GM21360 (cell line): ENCODE results near the gene RTTN.

Experiments
- ATAC-seq: cut with Tn5 transposase; IDR thresholded peaks from one replicate; pipeline ENCODE4 v1.9.1; 2021; ENCODE audit warnings: mild to moderate bottlenecking, moderate library complexity; ENCODE audit not compliant: unreplicated experiment

RTTN gene

DNA sequence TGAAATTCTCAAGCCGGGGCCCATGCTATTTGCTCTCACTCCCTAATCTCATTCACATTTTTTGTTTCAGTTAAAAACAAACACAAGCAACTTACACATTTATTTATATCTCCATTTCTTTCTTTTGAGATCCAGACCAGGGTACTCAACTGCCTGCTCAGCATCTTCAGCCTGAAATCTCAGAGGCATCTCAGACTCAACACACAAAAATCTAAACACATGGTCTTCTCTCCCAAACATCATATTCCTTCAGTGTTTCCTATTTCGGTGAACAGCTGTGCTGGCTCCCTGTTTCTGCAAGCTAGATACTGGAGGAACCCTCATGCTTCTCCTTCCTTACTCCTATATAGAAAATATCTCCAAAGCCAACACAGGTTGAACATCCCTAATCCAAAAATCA, 11.3 kb upstream of the RTTN start:
- ATAC-seq = no peak

DNA sequence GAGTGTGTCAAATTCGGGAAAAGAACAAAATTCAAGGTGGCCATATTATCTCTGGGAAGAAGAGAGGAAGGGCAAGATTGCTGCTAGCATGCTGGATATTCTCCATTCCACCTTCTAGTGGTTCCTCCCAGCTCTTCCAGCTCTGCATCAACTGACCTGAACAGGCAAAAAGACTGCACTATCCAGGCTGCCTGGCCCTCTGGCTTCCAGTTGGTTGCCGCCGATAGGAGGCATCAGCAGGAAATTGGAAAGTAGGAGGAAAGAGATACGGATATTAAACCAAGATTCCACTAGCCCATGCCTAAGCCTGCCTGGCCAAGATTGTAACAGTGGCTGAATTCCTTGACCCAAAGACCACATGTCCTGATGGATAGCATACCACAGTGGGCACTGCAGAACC, 1.7 kb upstream of the RTTN start:
- ATAC-seq = no peak

DNA sequence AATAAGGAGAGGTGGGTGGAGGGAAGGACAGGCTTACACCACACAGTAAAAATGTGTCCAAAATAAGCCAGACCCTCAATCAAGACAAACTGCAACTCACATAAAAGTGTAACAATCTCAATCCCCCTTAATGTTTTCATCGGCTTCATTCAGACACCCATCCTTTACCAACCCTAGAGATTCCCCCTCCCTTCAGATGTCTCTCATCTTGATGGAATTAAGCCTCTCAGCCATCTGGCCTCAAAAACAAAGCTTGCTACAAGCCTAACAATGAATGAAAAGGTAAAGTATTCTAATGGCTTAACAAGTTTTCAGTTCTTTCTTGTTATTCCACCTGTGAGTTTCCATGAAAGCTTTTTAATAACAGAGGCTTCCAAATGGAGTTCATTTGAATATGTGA, 5.2 kb downstream of the RTTN start:
- no peak for ATAC-seq

DNA sequence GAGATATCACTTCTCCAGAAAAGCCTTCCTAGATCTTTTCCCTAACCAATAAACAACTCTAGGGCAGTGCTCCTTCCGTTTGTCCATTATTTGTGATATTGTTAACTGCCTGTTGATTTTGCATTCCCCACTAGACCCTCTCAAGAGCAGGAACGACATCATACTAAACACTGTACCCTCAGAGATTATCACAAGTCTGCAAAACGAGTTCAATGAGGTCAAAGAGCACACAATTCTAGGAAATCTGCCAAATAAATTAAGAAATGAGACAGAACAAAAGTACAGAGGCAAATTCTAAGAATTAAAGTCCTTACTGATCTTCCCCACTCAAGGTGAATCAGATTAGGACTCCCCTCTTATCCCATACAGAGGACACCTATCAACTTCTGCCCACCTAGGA, 7.6 kb downstream of the RTTN start:
- no peak for ATAC-seq

DNA sequence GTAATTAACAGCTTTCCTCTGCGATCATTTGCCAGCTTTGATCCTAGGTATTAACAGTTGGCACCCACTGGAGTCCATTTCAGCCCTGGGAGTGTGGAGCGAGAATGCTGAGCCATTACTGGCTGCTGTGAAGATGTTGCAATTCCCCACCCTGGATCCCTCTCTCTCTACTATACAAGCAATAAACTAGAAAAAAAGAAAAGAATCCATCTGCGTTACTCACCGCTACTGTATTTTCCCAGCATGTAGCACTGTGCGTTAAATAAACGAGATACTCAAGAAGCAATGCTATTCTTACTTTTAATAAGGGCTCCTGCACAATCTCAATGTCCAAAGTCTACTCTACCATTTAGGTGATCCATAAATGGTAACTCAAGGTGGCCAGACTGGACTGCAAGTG, 8.5 kb downstream of the RTTN start:
- no peak for ATAC-seq

DNA sequence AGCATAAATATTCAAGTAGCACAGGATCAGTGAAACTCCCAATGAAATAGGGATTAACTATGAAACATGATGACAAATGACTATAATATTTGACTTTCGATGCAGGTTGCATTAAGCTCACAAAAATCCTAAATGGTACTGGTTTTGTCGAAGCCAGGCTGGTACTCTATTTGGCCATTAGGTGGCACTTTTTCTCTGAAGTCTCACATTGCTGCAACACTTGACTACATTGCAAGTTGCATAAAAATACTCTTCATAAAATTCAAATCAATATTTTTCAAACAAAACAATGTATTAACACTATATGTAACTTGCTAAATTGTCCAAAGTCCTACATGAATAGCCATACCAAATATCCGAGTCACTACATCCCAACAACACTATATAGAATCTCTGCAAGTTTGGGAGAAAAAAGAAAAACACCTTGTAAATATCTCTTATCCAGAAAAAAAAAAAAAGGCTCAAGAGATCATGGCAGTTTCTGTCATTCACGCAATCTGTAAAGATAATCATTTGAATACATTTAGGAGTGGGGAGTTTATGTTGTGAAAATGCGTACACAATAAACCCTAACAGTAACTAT, 9.5 kb downstream of the RTTN start:
- ATAC-seq = no peak

DNA sequence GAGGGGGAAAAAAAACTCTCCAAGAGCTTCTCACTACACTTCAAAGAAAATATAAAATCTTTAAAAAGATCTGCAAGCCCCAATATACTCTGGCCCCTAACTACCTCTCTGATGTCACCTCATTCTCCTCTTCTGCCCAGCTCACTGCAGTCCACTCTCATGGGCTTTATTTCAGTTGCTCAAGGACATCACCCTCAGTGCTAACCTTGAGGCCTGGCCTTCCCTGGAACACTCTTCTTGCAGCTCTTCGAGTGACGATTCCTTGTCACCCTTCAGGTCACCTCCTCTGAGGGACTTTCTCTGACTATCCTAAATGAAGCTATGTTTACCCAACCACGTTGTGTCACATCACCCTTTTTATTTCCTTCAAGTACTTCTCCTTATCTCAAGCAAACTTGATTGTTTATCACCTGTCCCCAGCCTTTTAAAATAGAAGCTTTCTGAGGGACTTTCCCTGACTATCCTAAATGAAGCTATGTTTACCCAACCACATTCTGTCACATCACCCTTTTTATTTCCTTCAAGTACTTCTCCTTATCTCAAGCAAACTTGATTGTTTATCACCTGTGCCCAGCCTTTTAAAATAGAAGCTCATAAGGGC, 10.4 kb downstream of the RTTN start:
- peak; percentile 48 for ATAC-seq

DNA sequence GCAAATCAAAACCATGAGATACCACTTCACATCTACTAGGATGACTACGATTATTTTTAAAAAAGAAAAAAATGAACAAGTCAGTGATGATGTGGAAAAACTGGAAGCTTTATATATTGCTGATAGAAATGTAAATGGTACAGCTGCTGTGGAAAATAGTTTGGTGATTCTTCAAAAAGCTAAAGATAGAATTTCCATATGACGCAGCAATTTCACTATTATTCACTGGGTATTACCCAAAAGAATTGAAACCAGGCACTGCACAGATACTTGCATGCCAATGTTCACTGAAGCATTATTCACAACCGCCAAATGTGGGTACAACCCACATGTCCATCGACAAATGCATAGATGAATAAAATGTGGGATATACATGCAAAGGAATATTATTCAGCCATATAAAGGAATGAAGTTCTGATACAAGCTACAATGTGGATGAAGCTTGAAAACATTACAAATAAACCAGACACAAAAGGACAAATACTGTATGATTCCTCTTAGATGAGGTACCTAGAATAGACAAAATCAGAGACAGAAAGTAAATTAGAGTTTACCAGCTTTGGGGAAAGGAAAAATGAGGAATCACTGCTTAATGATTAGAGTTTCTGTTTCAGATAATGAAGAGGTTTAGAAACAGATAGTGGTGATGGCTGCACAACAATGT, 11.1 kb downstream of the RTTN start:
- peak; percentile 78 for ATAC-seq

DNA sequence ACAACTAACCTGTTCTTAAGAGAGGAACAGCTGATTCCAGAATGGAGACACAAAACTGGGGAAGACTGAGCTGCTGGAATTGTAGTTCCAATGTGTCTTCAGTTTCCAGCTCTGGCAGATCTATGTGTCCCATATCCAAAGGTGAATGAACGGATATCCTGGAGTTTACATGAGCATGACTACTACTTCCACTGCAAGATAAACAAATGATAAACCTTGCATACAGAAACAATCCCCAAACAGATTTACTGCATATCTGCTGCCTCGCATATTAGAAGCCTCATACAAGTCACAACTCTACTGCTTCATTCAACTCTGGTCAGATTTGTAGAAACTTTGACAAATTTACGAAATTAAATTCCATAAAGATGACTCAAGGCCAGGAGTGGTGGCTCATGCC, 15.0 kb downstream of the RTTN start:
- no peak for ATAC-seq

DNA sequence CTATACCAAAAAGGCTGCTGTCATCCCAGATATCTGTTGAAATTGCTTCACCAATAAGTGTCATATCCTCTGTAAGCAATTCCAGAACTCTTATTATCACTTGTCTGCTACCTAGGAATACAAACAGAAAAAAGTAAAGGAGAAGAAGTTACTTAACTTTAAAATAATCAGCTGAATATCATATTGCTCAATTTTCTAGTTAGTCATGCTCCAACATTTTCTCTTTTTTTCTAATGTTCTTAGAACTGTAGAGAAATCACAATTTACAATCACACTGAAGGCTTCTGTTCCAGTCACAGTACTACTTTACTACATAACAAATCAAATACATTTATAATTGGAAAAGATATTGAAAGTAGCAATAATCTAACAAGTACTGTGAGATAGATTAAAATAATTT, 17.4 kb downstream of the RTTN start:
- ATAC-seq = no peak

DNA sequence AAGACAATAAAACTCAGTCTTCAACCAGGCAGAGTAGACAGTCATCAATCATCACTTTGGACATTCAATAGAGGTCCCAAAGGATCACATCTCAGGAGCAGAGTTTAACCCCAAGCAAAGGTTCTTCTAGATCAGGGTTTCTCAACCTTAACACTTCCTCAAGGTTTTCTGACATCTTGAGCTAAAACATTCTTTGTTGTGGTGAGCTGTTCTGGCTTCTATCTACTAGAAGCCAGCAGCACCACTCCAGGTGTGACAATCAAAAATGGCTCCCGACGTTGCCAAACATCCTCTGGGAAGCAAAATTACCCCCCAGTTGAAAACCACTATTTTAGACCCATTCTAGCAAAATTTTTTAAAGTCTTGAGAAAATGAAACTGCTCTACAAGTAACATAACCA, 22.0 kb downstream of the RTTN start:
- no peak for ATAC-seq

DNA sequence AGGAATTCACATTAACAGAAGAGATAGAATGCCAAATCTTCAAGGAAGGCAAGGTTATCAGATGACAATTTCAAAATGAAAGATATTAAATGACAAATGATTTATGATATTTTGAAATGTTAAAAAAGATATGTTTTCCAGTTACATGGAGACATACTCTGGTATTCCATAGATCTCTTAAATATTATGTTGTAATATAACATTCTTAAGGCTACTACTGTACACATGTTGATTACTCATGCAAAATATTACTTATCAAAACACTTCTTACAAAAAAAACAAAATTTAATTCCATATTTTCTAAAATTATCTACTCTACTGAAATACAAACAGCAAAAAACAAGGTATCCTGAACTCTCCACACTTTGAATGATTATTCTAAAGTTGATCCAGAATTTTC, 22.9 kb downstream of the RTTN start:
- ATAC-seq = no peak

DNA sequence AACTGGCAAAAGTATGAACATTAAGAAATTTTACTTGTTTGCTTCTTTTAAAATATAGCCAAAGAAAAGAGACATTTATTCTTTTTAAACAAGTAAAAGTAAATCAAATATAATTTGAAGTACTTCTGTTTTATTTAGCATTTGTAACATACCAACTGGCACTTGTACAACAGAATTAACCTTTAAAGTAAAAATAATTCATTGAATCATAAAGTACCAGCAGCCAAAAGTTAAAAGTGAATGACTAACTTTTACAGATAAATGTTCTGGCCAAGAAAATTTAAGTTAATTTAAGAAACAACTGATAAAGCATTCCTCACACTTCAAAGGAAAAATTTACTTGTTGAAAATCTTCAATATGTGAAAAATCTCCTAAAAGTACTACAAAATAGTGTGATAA, 23.8 kb downstream of the RTTN start:
- no peak for ATAC-seq

DNA sequence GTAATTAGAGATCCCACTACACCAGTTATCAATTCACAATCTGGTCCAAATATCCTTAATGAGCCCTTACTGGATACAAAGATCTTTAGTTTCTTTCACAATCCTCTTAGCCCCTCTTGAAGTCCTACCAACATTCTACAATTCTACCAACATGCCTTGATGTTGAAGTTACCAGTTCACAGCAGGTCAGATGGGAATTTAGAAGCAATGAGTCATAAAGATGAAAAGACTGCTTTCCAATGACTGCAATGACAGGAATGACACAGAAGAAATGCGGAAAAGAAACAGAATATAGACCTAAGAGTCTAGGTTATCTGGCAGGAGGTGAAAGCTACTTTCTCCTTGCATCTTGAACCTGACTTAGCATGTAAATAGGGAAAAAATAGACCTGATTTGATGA, 24.5 kb downstream of the RTTN start:
- ATAC-seq = no peak

DNA sequence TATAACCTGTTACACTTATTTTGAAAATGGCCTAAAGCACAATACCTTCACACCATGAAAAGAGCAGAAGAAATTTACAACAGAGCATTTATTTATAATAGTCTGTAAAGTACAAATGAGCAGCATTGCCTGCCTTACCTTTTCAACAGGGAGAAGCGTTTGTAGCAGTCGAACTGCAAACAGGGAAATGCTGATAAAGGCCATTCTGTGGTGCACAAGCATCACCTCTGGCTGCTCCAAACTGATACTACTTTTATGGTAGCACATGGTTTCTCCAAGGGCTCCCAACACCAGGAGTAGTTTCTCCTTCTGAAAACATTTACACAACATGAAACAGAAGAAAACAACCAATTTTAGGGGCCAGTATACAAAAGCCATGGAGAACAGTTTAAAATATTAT, 28.9 kb downstream of the RTTN start:
- ATAC-seq = no peak

DNA sequence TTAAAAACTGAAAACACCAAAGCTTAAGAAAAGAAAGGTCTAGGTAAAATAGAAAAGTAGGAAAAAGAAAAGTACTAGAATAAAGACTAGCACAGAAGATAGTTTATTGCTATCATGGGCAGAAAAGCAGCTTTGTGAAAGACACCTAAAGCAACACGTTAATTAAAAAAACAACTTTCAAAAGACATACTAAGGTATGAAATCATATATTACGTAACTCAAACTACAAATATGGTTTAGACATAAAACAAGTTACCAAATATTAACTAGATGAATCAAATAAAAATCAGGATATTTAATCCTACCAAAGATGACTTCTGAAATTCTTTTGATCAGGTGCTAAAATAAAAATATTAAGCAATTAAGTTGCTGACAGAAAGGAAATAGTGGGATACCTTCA, 30.3 kb downstream of the RTTN start:
- ATAC-seq = no peak

DNA sequence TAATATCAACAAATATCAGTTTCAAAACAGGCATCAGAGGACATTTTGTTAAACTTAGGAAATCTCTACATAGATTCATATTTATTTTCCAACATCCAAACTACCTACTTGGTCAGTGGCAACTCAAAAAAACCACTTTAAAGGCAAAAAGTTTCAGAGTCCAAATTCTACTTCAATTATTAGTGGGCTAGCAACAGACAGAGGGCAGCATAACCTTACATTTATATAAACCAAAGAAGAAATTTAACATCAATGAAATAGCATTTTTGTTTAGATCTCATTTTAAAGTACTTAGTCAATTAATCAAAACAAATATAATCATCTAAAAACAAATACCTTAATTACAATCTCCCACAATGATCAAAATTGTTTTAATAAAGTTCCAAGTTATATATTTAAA, 33.3 kb downstream of the RTTN start:
- ATAC-seq = no peak

DNA sequence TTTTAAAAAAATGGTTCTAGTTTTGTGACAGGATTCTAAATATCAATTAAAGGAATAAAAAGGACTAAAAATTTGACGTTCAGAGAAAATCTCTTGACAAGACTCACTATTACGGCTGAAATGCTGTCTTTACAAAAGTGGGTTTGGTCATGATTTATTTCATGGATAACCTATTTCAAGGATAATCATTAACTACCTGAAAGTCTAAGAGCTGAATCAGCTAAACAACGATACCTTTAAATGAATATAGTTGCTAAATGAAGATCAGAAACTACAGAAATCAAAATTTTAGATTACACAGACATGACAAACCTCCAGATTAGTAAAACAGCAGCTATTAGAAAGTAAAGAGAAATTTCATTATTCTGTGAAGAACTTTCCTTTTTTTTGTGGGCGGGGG, 35.7 kb downstream of the RTTN start:
- no peak for ATAC-seq

DNA sequence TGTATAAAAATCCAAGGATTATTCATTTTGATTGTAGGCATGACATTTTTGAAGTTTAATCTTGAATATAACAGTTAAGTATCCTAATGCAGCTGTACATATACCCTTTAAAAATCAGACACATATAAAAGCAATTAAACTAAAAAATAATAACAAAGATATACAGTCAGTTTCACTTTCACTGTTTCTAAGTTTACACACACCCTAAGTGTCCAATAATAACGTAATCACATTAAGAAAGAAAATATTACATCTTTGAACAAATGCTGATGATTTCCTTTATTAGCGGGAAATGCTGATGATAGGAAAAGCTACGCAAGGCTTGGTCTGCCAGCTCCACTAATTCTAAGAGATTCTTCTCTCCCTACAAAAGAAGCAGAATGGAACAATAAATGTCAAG, 38.8 kb downstream of the RTTN start:
- ATAC-seq = no peak

DNA sequence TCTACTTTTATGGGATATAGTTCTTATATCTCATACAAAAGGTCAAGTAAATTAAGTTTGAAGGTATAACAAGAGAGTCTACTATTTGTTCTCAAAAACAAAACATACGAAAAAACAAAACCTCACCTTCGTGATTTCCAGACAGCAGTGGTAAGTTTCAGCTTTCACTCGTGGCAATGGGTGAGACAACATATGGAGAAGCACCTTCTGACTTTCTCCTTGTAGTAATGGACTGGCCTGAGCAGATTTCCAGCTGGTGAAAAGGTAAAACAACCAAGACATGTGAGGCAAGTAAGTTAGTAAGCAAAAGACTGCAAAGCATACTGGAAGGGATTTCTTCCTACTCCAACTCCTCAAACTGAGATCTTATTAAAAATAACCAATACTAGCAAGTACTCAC, 39.6 kb downstream of the RTTN start:
- no peak for ATAC-seq

DNA sequence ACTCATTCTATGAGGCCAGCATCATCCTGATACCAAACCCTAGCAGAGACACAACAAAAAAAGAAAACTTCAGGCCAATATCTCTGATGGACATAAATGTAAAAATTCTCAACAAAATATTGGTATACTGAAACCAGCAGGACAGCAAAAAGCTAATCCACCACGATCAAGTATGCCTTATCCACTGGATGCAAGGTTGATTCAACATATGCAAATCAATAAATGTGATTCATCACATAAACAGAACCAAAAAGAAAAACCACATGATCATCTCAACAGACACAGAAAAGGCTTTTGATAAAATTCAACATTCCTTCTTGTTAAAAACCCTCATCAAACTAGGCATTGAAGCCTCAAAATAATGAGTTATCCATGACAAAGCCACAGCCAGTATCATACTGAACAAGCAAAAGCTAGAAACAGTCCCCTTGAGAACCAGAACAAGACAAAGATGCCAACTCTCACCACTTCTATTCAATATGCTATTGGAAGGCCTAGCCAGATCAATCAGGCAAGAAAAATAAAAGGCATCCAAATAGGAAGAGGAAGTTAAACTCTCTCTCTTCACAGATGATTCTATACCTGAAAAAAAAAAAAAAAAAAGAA, 45.3 kb downstream of the RTTN start:
- ATAC-seq = no peak

DNA sequence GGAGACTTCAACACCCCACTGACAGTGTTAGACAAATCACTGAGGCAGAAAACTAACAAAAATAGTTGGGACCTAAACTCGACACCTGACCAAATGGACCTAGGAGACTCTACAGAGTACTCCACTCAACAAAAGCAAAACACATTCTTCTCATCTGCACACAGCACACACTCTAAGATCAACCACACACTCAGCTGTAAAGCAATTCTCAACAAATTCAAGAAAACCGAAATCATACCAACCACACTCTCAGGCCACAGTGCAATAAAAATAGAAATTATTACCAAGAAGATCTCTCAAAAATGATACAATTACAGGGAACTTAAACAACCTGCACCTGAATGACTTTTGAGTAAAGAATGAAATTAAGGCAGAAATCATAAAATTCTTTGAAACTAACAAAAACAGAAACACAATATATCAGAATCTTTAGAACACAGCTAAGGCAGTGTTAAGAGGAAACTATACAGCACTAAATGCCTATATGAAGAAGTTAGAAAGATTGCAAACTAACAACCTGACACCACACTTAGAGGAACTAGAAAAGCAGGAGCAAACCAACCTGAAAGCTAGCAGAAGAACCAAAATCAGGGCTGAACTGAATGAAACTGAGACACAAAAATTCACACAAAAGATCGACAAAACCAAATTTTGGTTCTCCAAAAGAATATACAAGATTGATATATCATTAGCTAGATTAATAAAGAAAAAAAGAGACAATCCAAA, 46.3 kb downstream of the RTTN start:
- peak; percentile 77 for ATAC-seq
